ENCODE results near the gene ACBD5.
"Not testable (repeated sequence)": the region's sequence is repeated elsewhere in the genome, so short reads cannot be mapped to it uniquely, and the experiment has no call there.

The ACBD5 gene

DNA sequence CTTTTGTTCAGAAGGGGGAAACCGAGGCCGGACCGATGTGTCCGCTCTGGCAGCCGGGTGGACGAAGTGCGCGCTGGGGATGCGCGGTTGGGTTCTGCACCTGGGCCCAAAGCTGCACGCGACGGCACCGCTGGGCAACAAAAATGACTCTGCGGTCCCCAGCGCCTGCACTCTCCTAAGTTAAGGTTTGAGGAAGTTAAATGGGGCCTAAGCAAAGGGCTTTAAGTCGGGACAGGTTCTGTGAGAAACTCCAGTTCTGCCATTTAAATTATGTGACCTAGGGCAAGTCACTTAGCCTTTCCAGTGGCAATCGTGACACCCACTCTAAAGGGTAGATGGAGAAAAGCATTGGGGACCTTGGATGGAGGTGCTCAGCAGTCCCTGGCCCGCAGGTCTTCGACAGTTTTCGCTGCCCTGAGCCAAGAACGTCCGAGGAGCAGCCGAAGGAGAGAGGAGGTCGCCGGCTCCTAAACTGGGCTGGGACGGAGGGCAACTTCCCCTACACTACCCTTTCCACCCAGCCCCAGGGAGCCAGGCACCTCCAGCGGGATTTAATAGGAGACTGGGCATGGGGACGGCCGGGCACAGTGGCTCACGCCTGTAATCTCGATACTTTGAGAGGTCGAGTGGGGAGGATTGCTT is 534 bp upstream of the ACBD5 start:
- peak; percentile 4 for DNase-seq (ENCODE audit: low read depth)

GRCh38 chr10:27237531-27237930 is 3.1 kb downstream of the ACBD5 start:
- H3K4me3 ChIP-seq (replicated peaks; ENCODE audit: low read depth, low read length): not testable (repeated sequence)

More for the DNA sequence above, 534 bp upstream of the ACBD5 start:
- TF ChIP-seq, protein P1, sequence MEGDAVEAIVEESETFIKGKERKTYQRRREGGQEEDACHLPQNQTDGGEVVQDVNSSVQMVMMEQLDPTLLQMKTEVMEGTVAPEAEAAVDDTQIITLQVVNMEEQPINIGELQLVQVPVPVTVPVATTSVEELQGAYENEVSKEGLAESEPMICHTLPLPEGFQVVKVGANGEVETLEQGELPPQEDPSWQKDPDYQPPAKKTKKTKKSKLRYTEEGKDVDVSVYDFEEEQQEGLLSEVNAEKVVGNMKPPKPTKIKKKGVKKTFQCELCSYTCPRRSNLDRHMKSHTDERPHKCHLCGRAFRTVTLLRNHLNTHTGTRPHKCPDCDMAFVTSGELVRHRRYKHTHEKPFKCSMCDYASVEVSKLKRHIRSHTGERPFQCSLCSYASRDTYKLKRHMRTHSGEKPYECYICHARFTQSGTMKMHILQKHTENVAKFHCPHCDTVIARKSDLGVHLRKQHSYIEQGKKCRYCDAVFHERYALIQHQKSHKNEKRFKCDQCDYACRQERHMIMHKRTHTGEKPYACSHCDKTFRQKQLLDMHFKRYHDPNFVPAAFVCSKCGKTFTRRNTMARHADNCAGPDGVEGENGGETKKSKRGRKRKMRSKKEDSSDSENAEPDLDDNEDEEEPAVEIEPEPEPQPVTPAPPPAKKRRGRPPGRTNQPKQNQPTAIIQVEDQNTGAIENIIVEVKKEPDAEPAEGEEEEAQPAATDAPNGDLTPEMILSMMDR (IDR thresholded peaks at IDR 0.05; ENCODE audit: low read length, missing control alignments): no peak
- peak overlapping the region; percentile 91 for H3K4me3 ChIP-seq (replicated peaks; ENCODE audit: low read depth, low read length)

DNA sequence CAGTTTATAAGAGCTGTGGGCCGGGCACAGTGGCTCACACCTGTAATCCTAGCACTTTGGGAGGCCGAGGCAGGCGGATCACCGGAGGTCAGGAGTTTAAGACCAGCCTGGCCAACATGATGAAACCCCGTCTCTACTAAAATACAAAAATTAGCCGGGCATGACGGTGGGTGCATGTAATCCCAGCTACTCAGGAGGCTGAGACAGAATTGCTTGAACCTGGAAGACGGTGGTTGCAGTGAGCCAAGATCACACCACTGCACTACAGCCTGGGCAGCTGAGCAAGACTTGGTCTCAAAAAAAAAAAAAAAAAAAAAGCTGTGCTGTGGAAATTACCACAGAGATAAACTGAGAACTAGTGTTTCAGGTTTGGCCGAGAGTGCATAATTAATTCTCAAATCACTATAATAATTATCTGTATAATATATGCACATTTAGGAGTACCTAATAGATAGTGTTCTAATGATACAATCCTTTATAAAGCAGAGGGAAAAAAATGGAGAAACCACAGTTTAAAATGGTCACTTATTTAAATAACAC is 3.9 kb downstream of the ACBD5 start:
- not testable (repeated sequence) for H3K4me3 ChIP-seq (replicated peaks; ENCODE audit: low read depth, low read length); DNase-seq (ENCODE audit: low read depth)

More at GRCh38 chr10:27237531-27237930, 3.1 kb downstream of the ACBD5 start:
- DNase-seq (ENCODE audit: low read depth): not testable (repeated sequence)

DNA sequence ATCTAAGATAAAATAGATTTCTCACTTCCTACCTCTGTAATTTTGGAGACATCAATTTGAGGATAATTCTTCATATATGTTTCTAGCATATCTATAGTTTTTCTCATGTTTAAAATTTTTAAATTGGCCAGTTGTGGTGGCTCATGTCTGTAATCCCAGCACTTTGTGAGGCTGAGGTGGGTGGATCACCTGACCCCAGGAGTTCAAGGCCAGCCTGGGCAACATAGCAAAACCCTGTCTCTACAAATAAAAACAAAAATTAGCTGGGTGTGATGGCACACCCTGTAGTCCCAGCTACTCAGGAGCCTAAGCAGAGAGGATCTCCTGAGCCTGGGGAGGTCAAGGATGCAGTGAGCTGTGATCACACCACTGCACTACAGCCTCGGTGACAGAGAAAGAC is 4.9 kb downstream of the ACBD5 start:
- TF ChIP-seq, protein P1 (IDR thresholded peaks at IDR 0.05; ENCODE audit: low read length, missing control alignments): no peak
- no peak overlapping the region for H3K4me3 ChIP-seq (replicated peaks; ENCODE audit: low read depth, low read length)
- no peak for DNase-seq (ENCODE audit: low read depth)

DNA sequence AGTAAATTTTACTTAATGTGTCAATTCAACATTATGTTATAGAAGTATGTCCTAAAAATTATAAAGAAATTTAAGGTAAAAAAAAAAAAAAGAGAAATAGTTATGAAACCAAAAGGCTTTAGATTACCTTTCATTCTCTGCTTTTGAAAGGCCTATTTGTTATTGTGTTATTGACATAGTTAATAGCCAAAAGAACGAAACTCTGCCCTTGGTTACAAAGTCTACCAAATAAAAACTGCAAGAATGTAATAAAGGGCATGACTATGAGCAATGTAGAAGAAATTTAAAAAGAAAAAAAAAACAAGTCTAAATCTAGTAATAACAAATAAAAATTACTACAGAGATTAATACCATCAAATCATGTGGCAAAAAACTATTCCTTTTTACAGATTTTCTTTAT is 10.6 kb downstream of the ACBD5 start:
- DNase-seq (ENCODE audit: low read depth): no peak
- H3K4me3 ChIP-seq (replicated peaks; ENCODE audit: low read depth, low read length): no peak overlapping the region
- TF ChIP-seq, protein P1 (IDR thresholded peaks at IDR 0.05; ENCODE audit: low read length, missing control alignments): no peak

DNA sequence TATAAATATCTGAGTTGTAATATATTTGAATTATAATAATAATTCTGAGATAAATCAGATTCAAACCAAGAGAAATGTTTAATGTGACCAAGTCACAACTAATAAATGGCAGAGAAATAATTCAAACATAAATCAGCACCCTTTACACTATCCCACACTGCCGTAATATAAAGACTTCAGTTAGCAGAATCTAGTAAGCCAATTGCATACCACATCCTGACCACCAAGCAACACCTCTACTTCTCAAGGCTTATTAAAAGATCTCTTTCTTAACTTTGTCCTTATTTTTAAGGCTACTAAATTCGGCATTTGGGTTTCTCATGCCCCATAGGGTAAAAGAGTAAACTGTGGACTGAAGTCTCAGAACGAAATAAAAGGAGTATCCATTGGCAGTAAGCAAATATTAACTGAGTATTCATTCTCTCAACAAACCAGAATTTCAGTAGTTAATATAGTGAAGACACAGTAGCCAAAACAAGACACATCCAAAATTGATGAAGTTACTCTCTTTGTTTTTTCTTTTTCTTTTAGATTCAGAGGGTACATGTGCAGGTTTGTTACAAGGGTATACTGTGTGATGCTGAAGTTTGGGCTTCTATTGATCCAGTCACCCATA is 14.8 kb downstream of the ACBD5 start:
- no peak for DNase-seq (ENCODE audit: low read depth)
- TF ChIP-seq, protein P1 (IDR thresholded peaks at IDR 0.05; ENCODE audit: low read length, missing control alignments): no peak
- H3K4me3 ChIP-seq (replicated peaks; ENCODE audit: low read depth, low read length): no peak overlapping the region

GRCh38 chr10:27225011-27225590 is 15.5 kb downstream of the ACBD5 start:
- TF ChIP-seq, protein P1 (IDR thresholded peaks at IDR 0.05; ENCODE audit: low read length, missing control alignments): no peak
- no peak overlapping the region for H3K4me3 ChIP-seq (replicated peaks; ENCODE audit: low read depth, low read length)
- no peak for DNase-seq (ENCODE audit: low read depth)

Data from fibroblast of pulmonary artery (primary cell).